Activated T-helper 1 cell treated with Interleukin-2 at 50 U/mL for 16 hours (primary cell): ENCODE data around the gene MED29.

Source experiments
- DNase-seq: peaks from one replicate; pipeline ENCODE4 v3.0.0-alpha.2; 2020; ENCODE audit warnings: low read depth

MED29 gene

GRCh38 chr19:39411081-39411831 is 20.1 kb downstream of the MED29 start:
- no peak for DNase-seq

- DNase-seq: peak; percentile 76
Measured at GRCh38 chr19:39411832-39412099, 20.6 kb downstream of the MED29 start.

DNA sequence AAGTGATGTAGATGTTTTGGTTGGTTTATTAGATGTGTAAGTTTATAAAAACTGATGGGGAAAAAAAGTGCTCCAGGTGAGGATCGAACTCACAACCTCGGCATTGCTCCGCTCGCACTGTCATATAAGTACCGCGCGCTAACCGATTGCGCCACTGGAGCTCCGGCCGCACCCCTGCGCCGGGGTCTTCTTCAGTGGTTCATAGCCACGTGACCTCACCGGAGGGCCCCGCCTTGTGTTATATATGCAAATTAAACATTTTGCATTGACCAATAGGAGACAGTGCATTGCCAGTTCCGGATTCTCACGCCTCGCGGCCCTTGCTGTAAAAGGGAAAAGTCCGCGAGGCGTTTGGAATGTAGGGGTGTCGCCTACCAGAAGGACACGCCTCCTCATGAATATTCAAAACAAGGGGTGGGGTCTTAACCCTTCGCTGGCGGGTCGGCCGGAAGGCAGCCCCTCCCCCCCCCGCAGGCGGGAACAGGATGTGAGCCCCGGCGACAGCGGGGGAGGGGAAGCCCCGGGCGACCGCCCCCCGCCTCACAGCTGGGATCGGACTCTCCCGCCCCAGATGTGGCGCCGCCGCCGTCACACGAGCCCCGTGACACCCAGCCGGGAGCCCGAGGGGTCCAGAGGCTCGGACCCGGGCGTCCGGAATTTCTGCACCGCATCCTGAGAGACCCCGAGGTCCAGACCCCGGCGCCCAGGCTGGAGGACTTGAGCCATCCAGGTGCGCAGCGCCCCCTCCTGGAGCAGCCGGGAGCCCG is 21.1 kb downstream of the MED29 start, which contains the start of gene PLEKHG2:
Gene PLEKHG2 (plus strand): TSS at position 570 of the 767 bp plus-strand sequence. CDS start 1,418 bp downstream, outside the sequence.
- peak; percentile 92 for DNase-seq

DNA sequence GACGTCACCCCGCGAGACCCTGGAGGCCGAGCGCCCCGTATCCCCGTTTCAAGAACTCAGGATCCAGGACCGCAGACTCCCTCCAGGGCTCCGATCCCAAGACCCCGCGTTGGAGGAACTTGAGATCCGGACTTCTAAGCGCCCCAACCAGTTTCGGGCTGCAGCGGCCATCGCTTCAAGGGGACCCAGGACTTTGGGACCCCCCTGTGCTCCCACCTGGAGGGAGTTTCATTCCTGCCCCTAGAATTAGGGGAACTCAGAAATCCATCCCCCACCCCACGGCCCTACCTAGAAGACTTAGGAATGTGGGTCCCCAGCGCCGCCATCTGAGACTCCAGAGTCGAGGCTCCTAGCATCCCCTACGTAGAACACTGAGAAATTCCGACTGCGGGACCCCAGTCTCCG is 21.7 kb downstream of the MED29 start:
- no peak for DNase-seq

DNA sequence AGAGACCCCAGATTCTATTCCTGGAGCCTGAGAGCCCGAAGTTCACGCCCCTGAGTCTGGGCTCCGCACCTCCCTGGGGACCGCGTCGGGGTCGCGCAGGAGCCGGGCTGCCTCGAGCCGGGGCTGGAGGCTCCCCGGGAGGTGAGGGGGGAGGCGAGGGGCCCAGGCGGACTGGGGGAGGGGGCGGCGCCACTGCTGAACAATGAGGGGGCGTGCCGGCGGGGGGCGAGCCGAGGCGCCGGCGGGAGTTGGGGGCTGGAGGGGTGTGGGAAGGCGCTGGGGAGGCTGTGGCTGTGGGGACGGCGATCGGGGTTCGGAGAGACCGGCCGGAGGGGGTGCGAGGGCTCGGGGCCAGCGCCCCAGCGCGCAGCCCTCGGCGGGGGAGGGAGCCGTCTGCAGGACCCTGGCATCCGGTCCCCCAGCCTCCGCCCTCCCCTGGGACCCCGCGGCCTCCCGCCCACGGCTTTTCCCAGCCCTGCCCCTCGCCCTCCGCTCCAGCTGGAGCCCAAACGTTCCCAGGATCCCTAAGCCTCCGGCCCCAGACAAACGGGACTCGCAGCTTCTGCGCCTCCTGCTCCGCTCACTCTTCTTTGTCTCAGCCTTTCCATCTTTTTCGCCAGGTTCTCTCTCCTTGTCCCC is 22.2 kb downstream of the MED29 start:
- no peak for DNase-seq

GRCh38 chr19:39413911-39414608 is 22.9 kb downstream of the MED29 start:
- no peak for DNase-seq

DNA sequence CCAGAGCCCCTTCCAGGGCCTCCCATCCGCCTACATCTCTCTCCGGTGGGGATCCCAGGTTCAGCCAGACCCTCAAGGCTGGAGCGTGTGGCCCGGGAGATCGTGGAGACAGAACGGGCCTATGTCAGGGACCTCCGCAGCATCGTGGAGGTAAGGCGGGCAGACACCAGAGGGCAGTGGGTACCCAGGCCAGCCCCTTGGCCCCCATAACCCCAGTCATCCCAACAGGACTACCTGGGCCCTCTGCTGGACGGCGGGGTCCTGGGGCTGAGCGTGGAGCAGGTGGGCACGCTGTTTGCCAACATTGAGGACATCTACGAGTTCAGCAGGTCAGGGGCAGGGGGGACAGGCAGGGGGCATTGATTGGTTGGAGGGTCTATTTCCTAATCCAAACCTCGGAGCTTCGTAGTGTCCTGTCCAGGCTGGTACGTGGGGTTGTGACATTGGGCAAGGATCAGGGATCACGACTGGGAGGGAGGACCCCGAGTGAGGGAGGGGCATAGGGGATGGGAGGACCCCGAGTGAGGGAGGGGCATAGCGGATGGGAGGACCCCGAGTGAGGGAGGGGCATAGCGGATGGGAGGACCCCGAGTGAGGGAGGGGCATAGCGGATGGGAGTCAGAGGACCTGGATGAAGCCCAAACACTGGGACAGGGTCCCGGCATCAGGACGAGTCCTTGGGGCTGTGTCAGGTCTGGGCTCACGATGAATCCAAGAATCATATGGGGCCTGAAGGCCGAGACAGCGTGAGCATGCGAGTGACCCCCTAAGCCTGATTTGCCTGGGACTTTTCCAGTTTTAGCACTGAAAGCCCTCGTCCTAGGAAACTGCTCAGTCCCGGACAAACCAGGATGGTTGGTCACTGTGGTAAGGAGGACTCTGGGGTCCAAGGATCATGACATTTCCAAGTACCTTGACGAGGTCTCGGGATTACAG is 24.2 kb downstream of the MED29 start:
- DNase-seq: no peak

DNA sequence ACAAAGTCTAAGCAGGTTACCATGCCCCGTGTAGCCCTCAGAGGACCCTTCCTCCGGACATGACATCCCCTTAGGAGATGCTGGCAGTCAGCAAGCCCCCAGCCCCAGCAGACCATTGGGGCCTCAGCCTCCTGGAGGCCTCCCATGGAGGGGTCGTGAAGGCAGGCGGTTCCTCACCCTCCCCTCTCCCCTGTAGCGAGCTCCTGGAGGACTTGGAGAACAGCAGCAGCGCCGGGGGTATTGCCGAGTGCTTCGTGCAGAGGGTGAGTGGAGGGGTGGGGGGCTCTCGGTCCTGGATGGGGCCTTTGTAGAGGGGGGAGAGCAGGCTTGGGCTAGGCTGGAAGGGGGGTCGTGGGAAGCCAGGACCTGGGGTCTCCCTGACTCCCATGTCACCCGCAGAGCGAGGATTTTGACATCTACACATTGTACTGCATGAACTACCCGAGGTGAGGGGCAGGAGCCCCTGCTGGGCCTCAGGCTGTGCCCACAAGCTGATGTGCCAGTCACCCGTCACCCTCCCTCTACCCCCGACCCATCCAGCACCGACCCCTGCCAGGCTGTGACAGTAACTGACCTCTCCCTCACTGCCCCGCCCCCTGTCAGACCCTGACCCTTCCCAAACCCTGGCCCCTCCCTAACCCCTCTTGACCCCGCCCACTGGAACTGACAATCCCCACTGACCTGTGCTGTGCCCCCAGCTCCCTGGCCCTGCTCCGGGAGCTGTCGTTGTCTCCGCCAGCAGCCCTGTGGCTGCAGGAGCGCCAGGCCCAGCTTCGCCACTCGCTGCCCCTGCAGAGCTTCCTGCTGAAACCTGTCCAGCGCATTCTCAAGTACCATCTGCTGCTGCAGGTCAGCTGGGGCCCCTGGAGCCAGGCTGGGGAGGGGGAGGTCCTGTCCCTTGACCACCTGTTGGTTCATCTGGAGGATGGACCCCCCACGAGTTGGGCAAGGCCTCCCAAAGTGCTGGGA is 25.3 kb downstream of the MED29 start:
- no peak for DNase-seq

GRCh38 chr19:39417463-39418181 is 26.4 kb downstream of the MED29 start:
- DNase-seq: no peak

DNA sequence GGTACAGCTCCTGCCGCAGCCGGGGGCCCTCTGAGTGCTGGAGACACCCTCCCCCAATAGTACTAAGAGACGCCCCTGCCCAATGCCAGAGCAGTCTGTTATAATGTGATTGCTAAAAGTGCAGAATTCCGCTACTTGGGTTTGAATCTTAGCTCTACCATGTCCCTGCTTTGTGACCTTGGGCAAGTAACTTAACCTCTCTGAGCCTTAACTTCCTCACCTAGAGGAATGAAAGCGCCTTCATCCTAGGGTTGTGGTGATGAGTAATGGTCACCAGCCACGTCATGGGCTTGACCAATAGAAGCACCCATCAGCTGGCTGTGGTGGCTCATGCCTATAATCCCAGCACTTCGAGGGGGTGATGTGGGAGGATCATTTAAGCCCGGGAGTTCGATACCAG is 27.8 kb downstream of the MED29 start:
- no peak for DNase-seq

- no peak for DNase-seq
Measured at GRCh38 chr19:39420769-39421168, 29.6 kb downstream of the MED29 start.

DNA sequence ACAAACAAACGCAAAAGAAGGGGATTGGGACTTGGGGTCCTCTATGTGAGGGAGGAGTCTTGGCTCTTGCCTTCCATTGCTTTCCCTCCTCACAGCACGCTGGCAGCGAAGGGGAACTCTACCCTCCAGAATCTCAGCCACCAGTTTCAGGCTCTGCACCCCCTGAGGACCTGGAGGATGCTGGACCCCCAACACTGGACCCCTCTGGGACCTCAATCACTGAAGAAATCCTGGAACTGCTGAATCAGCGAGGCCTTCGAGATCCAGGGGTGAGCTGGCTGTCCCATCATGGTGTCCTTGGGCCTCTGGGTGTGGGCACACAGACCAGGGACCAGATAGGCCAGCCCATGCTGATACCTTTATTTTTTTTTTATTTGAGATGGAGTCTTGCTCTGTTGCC is 30.8 kb downstream of the MED29 start:
- no peak for DNase-seq

DNA sequence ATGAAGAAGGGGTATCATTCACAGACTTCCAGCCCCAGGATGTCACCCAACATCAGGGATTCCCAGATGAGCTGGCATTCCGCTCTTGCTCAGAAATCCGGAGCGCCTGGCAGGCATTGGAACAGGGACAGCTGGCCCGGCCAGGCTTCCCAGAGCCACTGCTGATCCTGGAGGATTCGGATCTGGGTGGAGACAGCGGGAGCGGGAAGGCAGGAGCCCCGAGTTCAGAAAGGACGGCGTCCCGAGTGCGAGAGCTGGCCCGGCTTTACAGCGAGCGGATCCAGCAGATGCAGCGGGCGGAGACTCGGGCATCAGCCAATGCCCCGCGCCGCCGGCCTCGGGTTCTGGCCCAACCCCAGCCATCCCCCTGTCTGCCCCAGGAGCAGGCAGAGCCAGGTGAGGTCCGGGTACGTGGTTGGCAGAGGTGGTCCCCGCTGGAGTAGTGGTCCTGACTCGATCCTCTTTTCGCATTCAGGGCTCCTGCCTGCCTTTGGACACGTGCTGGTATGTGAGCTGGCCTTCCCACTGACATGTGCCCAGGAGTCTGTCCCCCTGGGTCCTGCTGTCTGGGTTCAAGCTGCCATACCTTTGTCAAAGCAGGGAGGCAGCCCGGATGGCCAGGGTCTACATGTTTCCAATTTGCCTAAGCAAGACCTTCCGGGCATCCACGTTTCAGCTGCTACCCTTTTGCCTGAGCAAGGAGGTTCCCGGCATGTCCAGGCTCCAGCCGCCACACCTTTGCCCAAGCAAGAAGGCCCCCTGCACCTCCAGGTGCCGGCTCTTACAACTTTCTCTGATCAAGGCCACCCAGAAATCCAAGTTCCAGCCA is 32.3 kb downstream of the MED29 start:
- no peak for DNase-seq

DNA sequence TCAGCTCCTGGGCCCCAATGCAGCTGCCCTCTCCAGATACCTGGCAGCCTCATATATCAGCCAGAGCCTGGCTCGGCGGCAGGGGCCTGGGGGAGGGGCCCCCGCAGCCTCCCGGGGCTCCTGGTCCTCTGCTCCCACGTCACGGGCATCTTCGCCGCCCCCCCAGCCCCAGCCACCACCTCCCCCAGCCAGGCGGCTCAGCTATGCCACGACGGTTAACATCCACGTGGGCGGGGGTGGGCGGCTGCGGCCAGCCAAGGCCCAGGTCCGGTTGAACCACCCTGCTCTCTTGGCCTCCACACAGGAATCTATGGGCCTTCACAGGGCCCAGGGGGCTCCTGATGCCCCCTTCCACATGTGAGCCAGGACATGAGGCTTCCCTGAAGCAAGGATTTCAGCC is 33.8 kb downstream of the MED29 start:
- no peak for DNase-seq

DNA sequence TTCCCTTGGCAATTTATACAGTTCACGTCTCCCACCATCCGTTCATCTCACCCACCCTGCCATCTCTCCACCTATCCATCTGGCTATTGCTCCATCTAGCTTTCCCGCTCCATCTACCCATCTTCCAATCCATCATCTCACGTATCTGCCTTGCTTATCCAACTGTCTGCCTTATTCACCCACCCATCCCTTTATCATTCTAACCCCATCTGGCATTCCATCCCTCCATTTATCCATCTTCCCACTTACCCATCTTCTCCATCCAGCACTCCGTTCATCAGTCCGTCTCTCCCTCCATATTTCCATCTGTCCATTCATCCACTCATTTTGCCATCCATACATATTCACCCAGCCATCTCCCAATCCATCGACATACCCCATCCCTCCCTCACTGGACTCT is 34.6 kb downstream of the MED29 start:
- no peak for DNase-seq

- DNase-seq: no peak
Measured at GRCh38 chr19:39426170-39426569, 35.0 kb downstream of the MED29 start.

DNA sequence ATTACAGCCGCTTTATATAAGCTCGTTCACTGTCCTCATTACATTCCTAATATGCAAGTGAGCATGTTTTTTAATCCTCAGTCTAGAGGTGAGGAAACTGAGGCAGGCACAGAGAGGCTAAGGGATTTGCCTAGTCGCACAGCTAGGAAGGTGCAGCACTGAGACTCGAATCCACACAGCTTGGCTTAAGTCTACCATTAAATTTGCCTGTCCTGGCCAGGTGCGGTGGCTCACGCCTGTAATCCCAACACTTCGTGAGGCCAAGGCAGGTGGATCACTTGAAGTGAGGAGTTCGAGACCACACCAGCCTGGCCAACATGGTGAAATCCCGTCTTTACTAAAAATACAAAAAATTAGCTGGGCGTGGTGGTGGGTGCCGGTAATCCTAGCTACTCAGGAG is 36.5 kb downstream of the MED29 start:
- no peak for DNase-seq

DNA sequence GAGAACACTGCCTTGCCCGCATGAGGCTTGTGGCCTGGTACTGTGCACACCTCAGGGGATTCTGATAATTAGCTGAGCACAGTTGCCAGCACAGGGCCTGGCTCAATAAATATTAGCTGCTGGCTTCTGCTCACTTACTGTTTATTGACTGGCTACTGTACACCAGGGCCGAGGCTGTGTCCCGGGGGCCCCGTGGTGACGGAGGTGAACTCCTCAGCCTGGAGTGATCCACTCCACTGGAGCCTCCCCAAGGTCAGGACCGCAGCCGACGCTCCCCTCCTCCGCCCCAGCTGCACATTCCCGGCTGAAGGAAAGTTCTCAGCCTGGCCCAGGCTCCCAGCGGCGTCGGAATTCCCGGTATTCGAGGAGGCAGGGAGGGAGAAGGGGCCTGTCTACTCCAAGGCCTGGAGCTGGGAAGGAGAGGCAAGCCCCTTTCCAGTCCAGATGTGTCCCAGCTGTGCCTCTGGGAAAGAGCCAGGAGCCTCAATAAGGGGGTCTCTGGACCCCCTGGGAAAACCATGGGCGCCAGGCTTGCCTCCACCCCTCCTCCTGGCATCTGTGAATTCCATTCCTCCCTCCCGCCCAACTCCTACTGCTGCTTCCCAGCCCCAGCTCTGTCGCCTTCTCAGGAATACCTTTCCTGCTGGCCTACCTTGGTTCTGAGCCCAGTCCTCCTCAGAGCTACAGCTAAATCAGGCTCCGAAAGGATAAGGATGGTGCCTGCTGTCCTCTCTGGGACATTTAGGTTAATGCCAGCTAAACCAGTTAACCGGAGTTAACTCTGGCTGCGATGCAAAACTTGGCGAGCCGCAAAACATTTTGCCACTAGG is 37.3 kb downstream of the MED29 start:
- no peak for DNase-seq
